Activated T-cell treated with anti-CD3 and anti-CD28 coated beads, Interleukin-2, amount 50 U/mL, for 1 hour (primary cell): Measurements from ENCODE around the gene ZNF302.
"Not testable (repeated sequence)": the region's sequence is repeated elsewhere in the genome, so short reads cannot be mapped to it uniquely, and the experiment has no call there.

ENCODE experiments used
- DNase-seq: peaks from one replicate; pipeline ENCODE4 v3.0.0-alpha.2; 2020

ZNF302 gene

GRCh38 chr19:34675250-34675649, 2.2 kb upstream of the ZNF302 start:
- DNase-seq: no peak

GRCh38 chr19:34675919-34676318, 1.6 kb upstream of the ZNF302 start:
- DNase-seq: no peak

GRCh38 chr19:34676697-34677385, 637 bp upstream of the ZNF302 start, which contains the start of gene SCGB2B2:
SCGB2B2 (minus strand) TSS chr19:34677159; CDS start chr19:34594563, 82,596 bp downstream.
- no peak for DNase-seq

GRCh38 chr19:34678085-34678412, 571 bp downstream of the ZNF302 start:
- no peak for DNase-seq

GRCh38 chr19:34678421-34678820, 943 bp downstream of the ZNF302 start:
- no peak for DNase-seq

- DNase-seq: no peak
These were observed 4.0 kb downstream of the ZNF302 start for GRCh38 chr19:34681478-34681877.

GRCh38 chr19:34685266-34685665, 7.8 kb downstream of the ZNF302 start:
- DNase-seq: not testable (repeated sequence)

- DNase-seq: no peak
These were observed 9.0 kb downstream of the ZNF302 start for GRCh38 chr19:34686455-34686854.

GRCh38 chr19:34687348-34687747, 9.9 kb downstream of the ZNF302 start:
- no peak for DNase-seq

GRCh38 chr19:34688592-34688991, 11.1 kb downstream of the ZNF302 start:
- DNase-seq: no peak

GRCh38 chr19:34690372-34690771, 12.9 kb downstream of the ZNF302 start:
- no peak for DNase-seq

- DNase-seq: no peak
These were observed 15.1 kb downstream of the ZNF302 start for GRCh38 chr19:34692549-34692948.

GRCh38 chr19:34707661-34708060, 30.2 kb downstream of the ZNF302 start:
- no peak for DNase-seq

- no peak for DNase-seq
These were observed 34.4 kb downstream of the ZNF302 start for GRCh38 chr19:34711890-34712289.

- DNase-seq: no peak
These were observed 35.1 kb downstream of the ZNF302 start for GRCh38 chr19:34712395-34713261.

GRCh38 chr19:34713262-34713637, 35.8 kb downstream of the ZNF302 start:
- no peak for DNase-seq

GRCh38 chr19:34715357-34715756, 37.9 kb downstream of the ZNF302 start:
- no peak for DNase-seq

- DNase-seq: no peak
These were observed 44.9 kb downstream of the ZNF302 start for GRCh38 chr19:34722353-34722752.

- DNase-seq: no peak
These were observed 47.9 kb downstream of the ZNF302 start for GRCh38 chr19:34725400-34725799.

GRCh38 chr19:34731019-34731829, 53.7 kb downstream of the ZNF302 start:
- DNase-seq: no peak

- no peak for DNase-seq
These were observed 54.5 kb downstream of the ZNF302 start for GRCh38 chr19:34731964-34732363.

GRCh38 chr19:34732612-34733211, 55.2 kb downstream of the ZNF302 start:
- no peak for DNase-seq

- DNase-seq: no peak
These were observed 55.8 kb downstream of the ZNF302 start for GRCh38 chr19:34733266-34733745.
